H9 (cell line): ENCODE data around the gene COL4A6. TPM values are rescaled to one million over a fixed set of nuclear protein-coding genes. Genes with fewer than 3 reads are reported as not detected.

Experiments used
- DNase-seq: peaks from one replicate; pipeline ENCODE4 v3.0.0-alpha.2; 2017
- H2AFZ ChIP-seq: one replicate; pipeline ENCODE4 v1.6.1; 2013; ENCODE audit warnings: mild to moderate bottlenecking, low read length, control low read depth, moderate library complexity
- H2AK5ac ChIP-seq: 2 replicates; pipeline ENCODE4 v1.6.1; 2013; ENCODE audit warnings: low read length, control low read depth, mixed read lengths; ENCODE audit not compliant: insufficient read length
- H2BK120ac ChIP-seq: one replicate; pipeline ENCODE4 v1.6.1; 2013; ENCODE audit warnings: low read depth, mild to moderate bottlenecking, low read length, control low read depth, inconsistent platforms; ENCODE audit not compliant: poor library complexity, severe bottlenecking
- H2BK12ac ChIP-seq: 2 replicates; pipeline ENCODE4 v1.6.1; 2013; ENCODE audit warnings: low read length, control low read depth, mixed read lengths, low read depth; ENCODE audit not compliant: insufficient read length
- H2BK15ac ChIP-seq: 2 replicates; pipeline ENCODE4 v1.6.1; 2013; ENCODE audit warnings: low read depth, low read length, control low read depth
- H2BK20ac ChIP-seq: one replicate; pipeline ENCODE4 v1.6.1; 2013; ENCODE audit warnings: low read depth, mild to moderate bottlenecking, low read length, control low read depth, inconsistent platforms; ENCODE audit not compliant: poor library complexity, severe bottlenecking
- H2BK5ac ChIP-seq: 2 replicates; pipeline ENCODE4 v1.6.1; 2013; ENCODE audit warnings: low read length, control low read depth, mixed read lengths; ENCODE audit not compliant: insufficient read length
- H3K14ac ChIP-seq: 2 replicates; pipeline ENCODE4 v1.6.1; 2013; ENCODE audit warnings: low read length, control low read depth; ENCODE audit not compliant: insufficient read depth
- H3K18ac ChIP-seq: 2 replicates; pipeline ENCODE4 v1.6.1; 2013; ENCODE audit warnings: low read depth, mild to moderate bottlenecking, mixed read lengths, low read length, control low read depth; ENCODE audit not compliant: insufficient read length
- H3K23ac ChIP-seq: 2 replicates; pipeline ENCODE4 v1.6.1; 2013; ENCODE audit warnings: low read length, control low read depth, mixed read lengths, low read depth; ENCODE audit not compliant: insufficient read length
- H3K23me2 ChIP-seq: 2 replicates; pipeline ENCODE4 v1.6.1; 2013; ENCODE audit warnings: low read depth, mild to moderate bottlenecking, mixed read lengths, low read length, control low read depth; ENCODE audit not compliant: insufficient read length, poor library complexity, severe bottlenecking
- H3K27ac ChIP-seq: 2 replicates; pipeline ENCODE4 v1.5.1; 2013; ENCODE audit warnings: low read length, control low read depth, mixed read lengths, low read depth; ENCODE audit not compliant: insufficient read length
- H3K27me3 ChIP-seq: 2 replicates; pipeline ENCODE4 v1.6.1; 2013; ENCODE audit warnings: low read length, control low read depth, inconsistent platforms; ENCODE audit not compliant: insufficient read depth
- H3K4ac ChIP-seq: 2 replicates; pipeline ENCODE4 v1.6.1; 2013; ENCODE audit warnings: low read depth, mild to moderate bottlenecking, control low read depth, inconsistent platforms, low read length, moderate library complexity
- H3K4me1 ChIP-seq: 2 replicates; pipeline ENCODE4 v1.6.1; 2013; ENCODE audit warnings: low read length, control low read depth, inconsistent platforms; ENCODE audit not compliant: insufficient read depth
- H3K4me2 ChIP-seq: 2 replicates; pipeline ENCODE4 v1.6.1; 2013; ENCODE audit warnings: low read length, control low read depth, mixed read lengths; ENCODE audit not compliant: insufficient read length, insufficient read depth
- H3K56ac ChIP-seq: 2 replicates; pipeline ENCODE4 v1.6.1; 2013; ENCODE audit warnings: low read depth, mild to moderate bottlenecking, mixed read lengths, low read length, control low read depth; ENCODE audit not compliant: insufficient read length
- H3K79me1 ChIP-seq: 2 replicates; pipeline ENCODE4 v1.6.1; 2013; ENCODE audit warnings: low read depth, mild to moderate bottlenecking, moderate library complexity, low read length, control low read depth, inconsistent platforms; ENCODE audit not compliant: insufficient read depth, poor library complexity, severe bottlenecking
- H3K79me2 ChIP-seq: 2 replicates; pipeline ENCODE4 v1.6.1; 2013; ENCODE audit warnings: low read length, control low read depth, inconsistent platforms; ENCODE audit not compliant: insufficient read depth
- H3K9ac ChIP-seq: 2 replicates; pipeline ENCODE4 v1.6.1; 2013; ENCODE audit warnings: low read length, control low read depth, mixed read lengths; ENCODE audit not compliant: insufficient read length; ENCODE audit errors: extremely low read depth
- H3K9me3 ChIP-seq: one replicate; pipeline ENCODE4 v1.6.1; 2013; ENCODE audit warnings: low read depth, low read length, inconsistent platforms; ENCODE audit not compliant: control insufficient read depth
- H3T11ph ChIP-seq: one replicate; pipeline ENCODE4 v1.6.1; 2013; ENCODE audit warnings: mild to moderate bottlenecking, low read length, control low read depth, inconsistent platforms
- H4K20me1 ChIP-seq: one replicate; pipeline ENCODE4 v1.6.1; 2013; ENCODE audit not compliant: control insufficient read depth, insufficient read length, insufficient read depth
- H4K5ac ChIP-seq: 2 replicates; pipeline ENCODE4 v1.6.1; 2013; ENCODE audit warnings: low read depth, mild to moderate bottlenecking, mixed read lengths, low read length, control low read depth; ENCODE audit not compliant: insufficient read length
- H4K8ac ChIP-seq: replicated peaks from 2 replicates; pipeline ENCODE4 v1.6.1; 2013; ENCODE audit warnings: low read length, control low read depth, mixed read lengths, low read depth; ENCODE audit not compliant: insufficient read length
- H4K91ac ChIP-seq: 2 replicates; pipeline ENCODE4 v1.6.1; 2013; ENCODE audit warnings: low read depth, mild to moderate bottlenecking, moderate library complexity, mixed read lengths, low read length, control low read depth; ENCODE audit not compliant: insufficient read length
- H3K27ac Mint-ChIP-seq, 3 experiments: 2 replicates in 2 of 3; 3 replicates in 1 of 3; pipeline ENCODE4 v1.8.0; 2020 to 2021; ENCODE audit warnings: mixed read lengths in 3 of 3, mild to moderate bottlenecking in 1 of 3, moderate library complexity in 1 of 3
- H3K27me3 Mint-ChIP-seq: 2 replicates; pipeline ENCODE4 v1.8.0; 2021; ENCODE audit warnings: low read depth, mild to moderate bottlenecking, moderate library complexity, mixed read lengths
- H3K36me3 Mint-ChIP-seq, 3 experiments: 2 replicates in 2 of 3; 3 replicates in 1 of 3; pipeline ENCODE4 v1.8.0; 2020 to 2021; ENCODE audit warnings: low read depth in 3 of 3, mixed read lengths in 3 of 3; ENCODE audit not compliant: insufficient read depth in 1 of 3
- H3K4me1 Mint-ChIP-seq, 2 experiments: 2 replicates each; pipeline ENCODE4 v1.8.0; 2020; ENCODE audit warnings: mixed read lengths in 2 of 2
- H3K4me3 Mint-ChIP-seq, 2 experiments: 2 replicates in 1 of 2; 3 replicates in 1 of 2; pipeline ENCODE4 v1.8.0; 2020 to 2021; ENCODE audit warnings: mild to moderate bottlenecking in 2 of 2, mixed read lengths in 2 of 2, moderate library complexity in 1 of 2
- H3K9me3 Mint-ChIP-seq, 2 experiments: 2 replicates in 1 of 2; 3 replicates in 1 of 2; pipeline ENCODE4 v1.8.0; 2020; ENCODE audit warnings: mild to moderate bottlenecking in 2 of 2, mixed read lengths in 2 of 2, moderate library complexity in 1 of 2
- WGBS: extraction: QIAGEN DNeasy Blood & Tissue Kit; methylation state at CpG from one replicate; pipeline ENCODE4 v1.1.7; 2013; ENCODE audit warnings: missing lambda C conversion rate, low lambda C conversion rate, mixed read lengths; ENCODE audit not compliant: insufficient read length; ENCODE audit errors: extremely low coverage; 5-methylcytosine and 5-hydroxymethylcytosine counted together
- total RNA-seq: library from RNA; stranded (reverse); gene quantifications from 2 replicates; pipeline ENCODE4 v1.2.1, GENCODE V29; 2021
- TF ChIP-seq, protein P1 (sequence below): fragments of 200-600 bp; sonication (generic); conservative IDR thresholded peaks from 3 replicates; pipeline ENCODE4 v1.8.0; 2021; ENCODE audit warnings: antibody characterized with exemption, mild to moderate bottlenecking

Gene COL4A6
- total RNA-seq, 1 experiment from 2014 or later: 16.7 TPM

DNA sequence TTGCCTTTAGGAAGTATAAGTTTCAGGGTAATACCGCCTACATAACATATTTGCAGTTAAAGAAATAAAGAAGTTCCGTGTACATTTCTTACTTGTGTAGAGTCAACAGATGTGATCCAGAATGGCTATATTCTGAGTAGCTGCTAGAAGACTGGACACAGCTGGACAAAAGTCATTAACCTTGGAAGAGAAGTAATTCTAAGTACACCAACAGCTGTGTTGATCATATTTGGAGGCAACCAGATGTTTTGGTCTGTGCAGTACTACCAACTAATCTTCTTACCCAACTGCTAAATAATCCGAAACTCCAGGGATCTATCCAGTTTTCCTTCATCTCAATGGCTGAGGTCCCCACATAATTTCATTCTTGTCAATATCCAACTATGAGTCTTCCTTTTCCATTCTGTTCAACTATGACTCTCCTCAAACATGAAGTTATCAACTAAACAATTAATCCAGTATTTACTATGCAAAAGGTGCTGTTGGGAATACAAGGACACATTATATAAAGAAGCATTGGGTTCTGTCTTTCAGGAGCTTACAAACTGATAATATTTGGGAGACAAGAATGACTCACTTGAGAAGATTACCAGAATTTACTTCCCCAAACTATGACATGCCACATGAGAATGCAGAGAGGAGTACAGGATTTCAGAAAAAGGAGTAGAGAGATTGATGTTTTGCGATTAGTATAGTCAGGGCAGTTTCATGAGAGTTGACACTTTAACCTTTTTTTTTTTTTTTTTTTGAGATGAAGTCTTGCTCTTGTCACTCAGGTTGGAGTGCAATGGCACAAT is 78.2 kb downstream of the COL4A6 start:
- peaks cover 20 to 23% of the 10 kb centered on the region in 2 experiments for H3K4me1 Mint-ChIP-seq
- no peak overlapping the region for H3K4me2 ChIP-seq
- TF ChIP-seq, protein P1, sequence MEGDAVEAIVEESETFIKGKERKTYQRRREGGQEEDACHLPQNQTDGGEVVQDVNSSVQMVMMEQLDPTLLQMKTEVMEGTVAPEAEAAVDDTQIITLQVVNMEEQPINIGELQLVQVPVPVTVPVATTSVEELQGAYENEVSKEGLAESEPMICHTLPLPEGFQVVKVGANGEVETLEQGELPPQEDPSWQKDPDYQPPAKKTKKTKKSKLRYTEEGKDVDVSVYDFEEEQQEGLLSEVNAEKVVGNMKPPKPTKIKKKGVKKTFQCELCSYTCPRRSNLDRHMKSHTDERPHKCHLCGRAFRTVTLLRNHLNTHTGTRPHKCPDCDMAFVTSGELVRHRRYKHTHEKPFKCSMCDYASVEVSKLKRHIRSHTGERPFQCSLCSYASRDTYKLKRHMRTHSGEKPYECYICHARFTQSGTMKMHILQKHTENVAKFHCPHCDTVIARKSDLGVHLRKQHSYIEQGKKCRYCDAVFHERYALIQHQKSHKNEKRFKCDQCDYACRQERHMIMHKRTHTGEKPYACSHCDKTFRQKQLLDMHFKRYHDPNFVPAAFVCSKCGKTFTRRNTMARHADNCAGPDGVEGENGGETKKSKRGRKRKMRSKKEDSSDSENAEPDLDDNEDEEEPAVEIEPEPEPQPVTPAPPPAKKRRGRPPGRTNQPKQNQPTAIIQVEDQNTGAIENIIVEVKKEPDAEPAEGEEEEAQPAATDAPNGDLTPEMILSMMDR: no peak

More for the DNA sequence above, 78.2 kb downstream of the COL4A6 start:
- Histone ChIP-seq H3K27me3 (no peaks in the 10 kb centered on the region), H4K5ac (no peak overlapping the region), H2BK120ac (no peak overlapping the region), H2BK20ac (no peak overlapping the region), H3K23ac (no peak overlapping the region), H3K4ac (no peak overlapping the region), H4K8ac (no peak overlapping the region), H3T11ph (no peak overlapping the region), H4K91ac (no peak overlapping the region), H4K20me1 (no peaks in the 10 kb centered on the region), H2BK12ac (no peak overlapping the region), H3K79me2 (no peaks in the 10 kb centered on the region), H3K23me2 (no peaks in the 10 kb centered on the region), H3K56ac (no peak overlapping the region), H3K4me1 (peaks cover 2% of the 10 kb centered on the region; the same call in 1 of the 2 replicates), H3K9me3 (no peaks in the 10 kb centered on the region), H3K18ac (no peak overlapping the region), H3K79me1 (no peaks in the 10 kb centered on the region), H3K27ac (no peak overlapping the region), H2AFZ (no peak overlapping the region), H2BK5ac (no peak overlapping the region), H2AK5ac (no peak overlapping the region), H3K9ac (no peak overlapping the region), H2BK15ac (no peak overlapping the region), H3K14ac (no peak overlapping the region)
- Mint-ChIP-seq H3K27ac (no peak overlapping the region), H3K9me3 (no peaks in the 10 kb centered on the region; a peak in 1 of 5 replicates), H3K27me3 (no peaks in the 10 kb centered on the region), H3K36me3 (peaks cover 0 to 4% (median 0%) of the 10 kb centered on the region in 3 experiments; a peak in 2 of 7 replicates), H3K4me3 (no peak overlapping the region)
- DNase-seq: no peak
- WGBS: no CpG with 5 or more reads among the region's 4 CpGs
